HG02798 (cell line): ENCODE results near the gene EVL.

Experiments used
- ATAC-seq: cut with Tn5 transposase; IDR thresholded peaks from one replicate; pipeline ENCODE4 v1.9.1; 2021; ENCODE audit warnings: mild to moderate bottlenecking; ENCODE audit not compliant: unreplicated experiment, poor library complexity

EVL gene

DNA sequence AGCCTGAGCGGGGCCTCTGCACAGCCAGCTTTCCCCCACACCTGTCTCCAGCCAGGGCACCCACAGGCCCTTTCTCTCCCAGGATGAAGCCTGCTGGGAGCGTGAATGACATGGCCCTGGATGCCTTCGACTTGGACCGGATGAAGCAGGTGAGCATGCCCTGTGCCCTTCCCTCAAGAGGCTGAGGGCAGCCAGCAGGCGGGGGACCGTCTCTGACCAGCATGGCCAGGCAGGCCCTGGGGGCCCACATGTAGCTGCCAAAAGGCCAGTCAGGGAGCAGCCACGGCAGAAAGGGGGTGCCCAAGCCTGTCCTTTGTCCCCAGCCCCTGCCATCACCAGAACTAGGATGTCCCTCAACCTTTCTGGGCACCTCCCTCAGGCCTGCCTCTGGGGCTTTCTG lies 75.9 kb downstream of the EVL start:
- no peak for ATAC-seq

- ATAC-seq: no peak
Measured at GRCh38 chr14:100142073-100143040, 77.1 kb downstream of the EVL start.

DNA sequence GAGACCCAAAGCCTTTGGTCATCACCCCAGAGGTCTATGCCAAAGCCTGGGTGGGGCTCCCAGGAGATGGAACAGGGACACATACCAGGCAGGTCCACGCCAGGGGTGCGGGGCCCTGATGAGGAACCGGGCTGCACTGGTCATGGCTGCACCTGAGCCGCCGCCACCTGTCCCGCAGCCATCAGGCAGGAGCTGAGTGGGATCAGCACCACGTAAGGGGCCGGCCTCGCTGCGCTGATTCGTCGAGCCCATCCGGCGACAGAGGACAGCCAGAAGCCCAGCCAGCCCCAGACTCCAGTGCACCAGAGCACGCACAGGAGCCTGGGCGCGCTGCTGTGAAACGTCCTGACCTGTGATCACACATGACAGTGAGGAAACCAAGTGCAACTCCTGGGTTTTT lies 78.3 kb downstream of the EVL start:
- no peak for ATAC-seq

DNA sequence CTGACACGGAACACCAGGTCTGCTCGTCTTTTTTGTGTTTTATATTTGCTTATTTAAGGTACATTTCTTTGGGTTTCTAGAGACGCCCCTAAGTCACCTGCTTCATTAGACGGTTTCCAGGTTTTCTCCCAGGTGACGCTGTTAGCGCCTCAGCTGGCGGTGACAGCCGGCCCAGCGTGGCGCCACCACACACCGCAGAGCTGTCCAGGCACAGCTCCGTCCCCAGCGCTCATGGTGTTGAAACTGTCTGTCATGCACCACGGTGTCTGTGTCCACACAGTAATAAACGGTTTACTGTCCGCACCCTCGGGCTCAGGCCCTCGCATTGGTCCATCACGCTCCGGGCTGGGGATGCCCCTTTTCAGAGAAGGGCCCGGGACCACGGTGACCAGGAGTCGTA lies 78.7 kb downstream of the EVL start:
- no peak for ATAC-seq

DNA sequence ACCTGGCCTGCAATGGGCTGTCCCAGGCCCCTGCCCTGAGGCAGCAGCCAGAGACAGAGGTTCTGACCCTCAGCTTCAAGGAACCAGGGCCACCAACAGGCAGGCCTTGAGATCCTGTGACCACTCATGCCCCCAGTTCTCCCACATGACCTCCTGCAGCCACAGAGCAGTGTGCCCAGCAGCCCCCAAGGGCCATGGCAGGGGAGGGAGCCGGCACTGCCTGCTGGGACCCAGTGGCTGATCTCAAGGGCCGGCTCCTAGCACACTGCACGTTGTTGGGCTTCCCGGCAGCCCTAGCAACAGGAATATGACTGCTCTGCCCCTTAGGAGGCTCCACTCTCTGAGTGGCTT lies 79.4 kb downstream of the EVL start:
- ATAC-seq: no peak

DNA sequence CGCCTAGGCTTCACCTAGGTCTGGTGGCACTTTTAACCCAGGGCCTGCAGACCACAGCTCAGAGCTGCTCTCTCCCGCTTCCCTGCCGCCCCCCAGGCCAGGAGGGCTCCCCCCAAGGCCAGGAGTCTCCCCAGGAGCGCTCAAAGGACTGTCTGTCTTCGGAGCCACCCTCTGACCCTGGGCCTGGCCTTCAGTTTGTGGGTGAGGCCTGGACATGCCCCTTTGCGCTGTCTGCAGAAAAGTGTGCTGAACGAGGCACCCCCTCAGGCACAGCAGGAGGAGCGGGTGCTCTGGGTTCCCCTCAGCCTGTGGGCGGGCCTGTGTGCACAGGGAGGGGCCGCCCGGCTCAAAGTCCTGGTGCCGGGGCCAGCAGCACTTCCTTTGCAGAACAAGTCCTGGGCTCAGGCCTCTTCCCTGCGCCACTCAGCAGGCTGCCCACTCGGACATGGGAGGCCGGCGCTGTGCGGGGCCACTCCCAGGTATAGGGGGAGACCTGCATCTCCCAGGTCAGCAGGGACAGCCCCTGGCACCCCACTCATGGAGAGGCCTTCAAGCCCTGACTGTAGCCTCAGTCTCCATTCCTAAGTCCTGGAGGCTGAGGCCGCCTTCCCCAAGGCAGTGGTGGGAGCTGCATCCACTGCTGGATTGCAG lies 79.9 kb downstream of the EVL start:
- no peak for ATAC-seq

GRCh38 chr14:100145682-100146464 lies 80.7 kb downstream of the EVL start:
- no peak for ATAC-seq

DNA sequence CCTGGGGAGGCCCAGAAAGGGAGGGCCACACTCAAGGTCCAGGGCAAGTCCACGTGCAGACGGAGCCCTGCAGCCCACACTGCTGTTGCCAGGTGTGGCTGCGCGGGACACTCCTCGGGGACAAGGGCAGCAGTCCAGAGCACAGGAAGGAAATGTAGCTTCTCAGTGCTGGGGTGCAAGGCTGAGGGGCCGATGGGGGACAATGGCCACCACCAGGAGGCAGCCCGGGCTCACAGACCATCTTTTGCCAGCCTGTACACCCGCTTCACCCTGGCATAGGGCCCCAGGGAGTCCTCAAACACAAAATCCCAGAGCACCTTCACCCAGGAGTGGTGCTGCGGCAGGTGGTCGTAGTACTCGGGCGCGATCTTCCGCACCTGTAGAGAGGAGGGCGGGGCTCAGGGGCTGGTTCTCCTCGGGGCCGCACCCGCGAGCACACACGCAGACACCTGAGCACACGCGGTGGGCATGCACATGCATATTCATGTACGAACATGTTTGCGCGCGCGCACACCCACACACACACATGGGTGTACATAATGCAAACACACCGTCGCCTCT lies 81.4 kb downstream of the EVL start:
- no peak for ATAC-seq

DNA sequence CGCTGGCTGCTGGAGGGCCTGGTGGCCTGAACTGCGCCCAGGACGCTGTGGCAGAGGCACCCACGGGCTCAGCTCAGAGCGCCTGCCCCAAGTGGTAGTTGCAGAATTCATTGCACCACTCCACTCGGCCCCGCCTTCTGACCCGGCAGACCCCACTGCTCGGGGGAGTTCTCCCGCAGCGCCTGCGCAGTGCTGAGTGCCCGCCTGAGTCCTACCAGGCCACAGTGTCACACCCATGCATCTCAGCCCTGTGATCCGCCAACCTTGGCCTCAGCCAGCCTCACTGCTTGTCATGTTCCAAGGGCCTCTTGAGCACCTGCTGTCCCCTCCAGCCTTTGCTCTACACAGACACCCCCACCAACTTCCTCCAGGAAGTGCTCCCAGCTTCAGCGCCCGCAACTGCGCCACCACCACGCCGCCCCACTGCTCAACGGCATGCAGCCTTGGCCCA lies 82.0 kb downstream of the EVL start:
- no peak for ATAC-seq

GRCh38 chr14:100147691-100148464 lies 82.7 kb downstream of the EVL start:
- no peak for ATAC-seq

- ATAC-seq: no peak
Measured at GRCh38 chr14:100148837-100149731, 83.9 kb downstream of the EVL start.

GRCh38 chr14:100149851-100150611 lies 84.8 kb downstream of the EVL start:
- ATAC-seq: no peak

DNA sequence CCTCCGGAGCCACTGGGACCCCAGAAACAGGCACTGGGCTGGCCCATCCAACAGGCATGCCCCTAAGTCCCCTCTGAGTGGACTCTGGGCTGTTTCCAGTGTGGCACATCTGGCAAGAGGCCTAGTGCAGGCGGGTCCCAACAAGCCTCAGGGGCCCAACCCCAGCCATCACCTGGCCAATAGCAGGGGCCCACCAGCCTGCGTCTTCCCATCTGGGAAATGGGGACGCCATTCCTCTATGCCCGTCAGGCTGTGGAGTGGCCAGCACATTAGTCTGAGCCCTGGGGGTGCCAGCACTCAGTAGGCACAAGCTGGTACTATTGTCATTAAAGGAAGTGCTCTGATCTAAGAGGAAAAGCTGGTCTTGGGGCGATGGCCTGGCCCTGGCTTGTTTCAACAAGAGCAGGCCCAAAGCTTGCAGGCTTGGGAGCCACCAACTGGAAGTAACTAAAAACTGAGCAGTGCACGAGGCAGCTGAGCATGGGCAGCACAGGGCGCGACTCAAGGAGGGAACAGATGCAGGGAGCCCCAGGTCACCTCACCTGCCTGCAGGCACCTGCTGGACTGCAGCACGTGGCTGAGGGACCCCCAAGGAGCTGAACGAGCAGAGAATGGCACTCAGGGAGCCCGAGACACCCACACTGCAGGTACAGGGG lies 85.8 kb downstream of the EVL start:
- ATAC-seq: no peak

DNA sequence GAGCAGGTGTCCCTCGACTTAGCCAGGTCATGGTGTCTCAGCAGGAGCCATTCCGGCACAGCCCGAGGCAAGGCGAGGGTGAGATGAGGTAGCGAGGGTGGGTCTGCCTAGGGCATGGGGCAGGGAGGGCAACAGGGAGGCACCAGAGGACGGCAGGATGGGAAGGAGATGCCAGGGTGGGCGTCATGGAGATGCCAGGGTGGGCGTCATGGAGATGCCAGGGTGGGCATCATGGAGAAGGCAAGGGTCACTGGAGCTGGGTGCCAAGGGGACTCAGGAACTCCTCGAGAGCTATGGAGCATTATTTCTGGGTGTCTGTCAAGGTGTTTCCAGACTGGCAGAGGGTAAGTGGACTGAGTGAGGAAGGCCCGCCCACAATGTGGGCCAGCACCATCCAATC lies 86.9 kb downstream of the EVL start:
- ATAC-seq: no peak

DNA sequence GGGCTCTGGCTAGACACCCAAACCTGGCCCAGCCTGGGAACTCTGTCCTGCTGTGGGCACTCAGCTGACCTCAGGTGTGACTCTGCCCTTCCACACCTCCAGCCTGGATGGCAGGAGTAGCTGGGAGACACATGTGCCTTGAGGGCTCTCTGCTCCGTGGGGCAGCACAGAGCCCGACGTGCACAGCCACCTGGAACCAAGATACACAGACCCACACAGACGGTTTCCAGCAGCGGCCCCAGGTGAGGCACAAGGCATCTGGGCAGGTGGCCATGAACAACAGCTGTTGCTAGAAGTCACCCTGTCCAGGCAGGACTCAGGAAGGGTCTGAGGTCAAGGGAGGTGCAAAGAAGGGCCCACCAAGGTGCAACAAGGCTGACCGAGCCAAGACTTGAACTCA lies 88.3 kb downstream of the EVL start:
- ATAC-seq: no peak

- no peak for ATAC-seq
Measured at GRCh38 chr14:100155049-100155621, 89.9 kb downstream of the EVL start.
